Upper lobe of left lung (tissue), 6 donors: ENCODE measurements around the gene CHAD. TPM values are rescaled to one million over a fixed set of nuclear protein-coding genes. Genes with fewer than 3 reads are reported as not detected.

Source experiments
- ATAC-seq, 2 donors: fragments of 200-7000 bp; cut with Tn5 transposase; one replicate each; pipeline ENCODE4 v1.9.1; 2022; ENCODE audit warnings: mild to moderate bottlenecking in 2 of 2, moderate library complexity in 2 of 2; ENCODE audit not compliant: low FRiP score in 2 of 2
- DNase-seq, 2 donors: peaks; one replicate each; pipeline ENCODE4 v3.0.0-alpha.2; 2019 to 2020
- H3K27ac ChIP-seq, 4 donors: fragments of 200-600 bp; sonication (generic); one replicate each; pipeline ENCODE4 v1.5.1; 2016 to 2019
- H3K27me3 ChIP-seq, 4 donors: fragments of 200-600 bp; sonication (generic); one replicate each; pipeline ENCODE4 v1.5.1; 2017 to 2019
- H3K36me3 ChIP-seq, 4 donors: fragments of 200-600 bp; sonication (generic); one replicate each; pipeline ENCODE4 v1.5.1; 2016 to 2019
- H3K4me1 ChIP-seq, 4 donors: fragments of 200-600 bp; sonication (generic); one replicate each; pipeline ENCODE4 v1.5.1; 2018 to 2019
- H3K4me3 ChIP-seq, 4 donors: fragments of 200-600 bp; sonication (generic); one replicate each; pipeline ENCODE4 v1.5.1; 2017 to 2019; ENCODE audit warnings: mild to moderate bottlenecking in 2 of 4, moderate library complexity in 1 of 4
- H3K9me3 ChIP-seq, 4 donors: fragments of 200-600 bp; sonication (generic); one replicate each; pipeline ENCODE4 v1.5.1; 2018 to 2019
- CTCF ChIP-seq, 6 experiments: fragments of 450-650 bp in 4 of 6; fragments of 200-600 bp in 2 of 6; sonication (generic) in 2 of 6; IDR thresholded peaks; one replicate each; pipeline ENCODE4 v1.5.1; 2016 to 2019; ENCODE audit warnings: antibody characterized with exemption in 6 of 6
- EP300 ChIP-seq, 4 donors: sonication (generic); formaldehyde crosslinking; IDR thresholded peaks; one replicate each; pipeline ENCODE4 v1.5.1; 2017; ENCODE audit warnings: antibody characterized with exemption in 4 of 4, control low read depth in 2 of 4
- POLR2A ChIP-seq, 4 donors: fragments of 450-650 bp; IDR thresholded peaks; one replicate each; pipeline ENCODE4 v1.5.1; 2016 to 2017; ENCODE audit warnings: antibody characterized with exemption in 4 of 4, mild to moderate bottlenecking in 2 of 4
- POLR2AphosphoS5 ChIP-seq, 2 donors: sonication (generic); formaldehyde crosslinking; IDR thresholded peaks; one replicate each; pipeline ENCODE4 v1.5.1; 2017; ENCODE audit warnings: antibody characterized with exemption in 2 of 2
- WGBS, 2 donors: methylation state at CpG; one replicate each; pipeline ENCODE4 v1.1.5; 2017 to 2018; 5-methylcytosine and 5-hydroxymethylcytosine counted together
- total RNA-seq, 6 donors: library from RNA; depleted of rRNA in 4 of 6; stranded (reverse); fragments of >200 nt in 4 of 6; gene quantifications; one replicate each; pipeline versions ENCODE4 v1.1.0 to v1.2.1, GENCODE V29; 2016 to 2021
- donor health status: DM: no; HTN: no; CAD: no; lungs with moderate emphysema.
- donor health status: DM: no; HTN: yes; CAD: no; lungs with severe emphysema.

The CHAD gene
- total RNA-seq, 6 donors from 2014 or later, result 0.13 to 0.30 (median 0.21) TPM; not detected in 2

GRCh38 chr17:50426814-50427787 is 41.6 kb downstream of the CHAD start:
- ATAC-seq (peak; percentile 37 to 66), DNase-seq (peak in 1 of 2 donors; percentile 80)
- Histone ChIP-seq H3K4me3 (peak overlapping the region; percentile 26 to 86 (median 70)), H3K4me1 (peaks cover 25 to 68% (median 43%) of the 10 kb centered on the region in 4 donors), H3K9me3 (no peaks in the 10 kb centered on the region), H3K27ac (peak overlapping the region; percentile 60 to 90 (median 82)), H3K27me3 (no peaks in the 10 kb centered on the region), H3K36me3 (no peaks in the 10 kb centered on the region)
- no peak for TF ChIP-seq EP300 (IDR thresholded peaks at IDR 0.05)
- TF ChIP-seq POLR2AphosphoS5 (IDR thresholded peaks at IDR 0.05), result peak in 1 of 2 donors; percentile 4
- TF ChIP-seq CTCF (IDR thresholded peaks at IDR 0.05), result peak in 1 of 6 experiments; percentile 4
- peak in 2 of 4 donors; percentile 14 to 15 for TF ChIP-seq POLR2A (IDR thresholded peaks at IDR 0.05)
- 19% methylated on average over 4 of the region's 4 CpGs for WGBS, 2 donors

DNA sequence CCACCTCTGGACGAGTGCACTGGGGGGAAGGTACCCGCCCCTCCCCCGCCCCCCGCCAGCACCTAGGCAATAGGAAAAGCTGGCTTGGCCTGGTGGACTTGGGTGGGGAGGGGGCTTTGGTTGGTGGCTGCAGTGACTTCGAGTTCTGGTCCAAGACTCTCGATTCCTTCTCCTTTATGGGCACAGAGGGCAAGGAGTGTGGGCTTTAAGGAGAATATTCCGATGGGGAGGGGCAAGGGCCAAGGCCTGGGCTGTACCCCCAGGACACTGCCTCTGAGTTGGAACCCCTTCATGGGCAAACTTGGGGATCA is 42.3 kb downstream of the CHAD start:
- WGBS, 2 donors, result 0 to 6% methylated on average over 5 to 7 of the region's 7 CpGs

DNA sequence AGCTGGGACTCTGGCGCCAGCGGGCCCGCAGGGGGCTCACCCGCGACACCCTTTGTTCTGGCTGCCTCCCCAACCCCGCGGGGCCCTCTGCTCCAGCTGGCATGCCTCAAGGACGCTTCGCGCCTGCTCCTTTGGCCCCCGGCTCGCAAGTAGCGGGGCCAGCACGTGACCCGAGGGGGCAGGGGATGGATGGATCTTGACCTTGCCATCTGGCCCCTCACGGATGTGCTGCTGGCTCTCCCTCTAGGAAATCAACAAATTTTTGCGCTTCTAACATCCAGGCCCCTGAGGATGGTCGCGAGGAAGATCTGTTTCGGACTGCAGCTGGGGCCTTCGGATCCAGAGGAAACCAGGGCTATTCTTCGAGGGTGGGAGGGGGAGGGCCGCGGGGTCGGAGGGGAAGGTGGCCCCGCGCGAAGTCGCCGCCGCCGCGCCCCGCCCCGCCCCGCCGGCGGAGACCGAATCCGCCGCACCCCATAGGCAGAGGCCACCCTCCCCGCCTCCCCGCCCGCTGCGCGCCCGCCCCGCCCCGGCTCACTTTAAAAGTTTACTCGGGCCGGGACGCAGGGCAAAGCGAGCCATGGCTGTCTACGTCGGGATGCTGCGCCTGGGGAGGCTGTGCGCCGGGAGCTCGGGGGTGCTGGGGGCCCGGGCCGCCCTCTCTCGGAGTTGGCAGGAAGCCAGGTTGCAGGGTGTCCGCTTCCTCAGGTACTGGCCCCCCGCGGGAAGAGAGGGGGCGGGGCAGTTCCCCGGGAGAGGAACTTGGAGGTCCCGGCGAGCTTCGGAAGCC is 42.8 kb downstream of the CHAD start, which contains the start of gene ACSF2:
Gene ACSF2 (plus strand): TSS at position 537 of the 790 bp plus-strand sequence. CDS start 44 bp downstream, at position 581.
- WGBS, 2 donors, result 0 to 1% methylated on average over 7 to 45 of the region's 70 CpGs
- DNase-seq, result peak; percentile 83 to 95
- peak within 1 kb of the TSS; percentile 26 to 86 (median 70) for H3K4me3 ChIP-seq
- H3K27ac ChIP-seq, result peak within 1 kb of the TSS; percentile 60 to 90 (median 82)
- peaks cover 32 to 80% (median 47%) of the 10 kb centered on the region in 4 donors for H3K4me1 ChIP-seq
- TF ChIP-seq POLR2A (IDR thresholded peaks at IDR 0.05) (peak in 3 of 4 donors; percentile 58 to 81 (median 61)), POLR2AphosphoS5 (IDR thresholded peaks at IDR 0.05) (peak; percentile 27 to 77), EP300 (IDR thresholded peaks at IDR 0.05) (no peak)
- H3K36me3 ChIP-seq, result no peaks in the 10 kb centered on the region
- H3K27me3 ChIP-seq, result no peaks in the 10 kb centered on the region
- no peaks in the 10 kb centered on the region for H3K9me3 ChIP-seq
- peak; percentile 80 to 94 for ATAC-seq

More for the DNA sequence above, 42.3 kb downstream of the CHAD start:
- Histone ChIP-seq H3K27me3 (no peaks in the 10 kb centered on the region), H3K36me3 (no peaks in the 10 kb centered on the region), H3K4me1 (peaks cover 29 to 75% (median 43%) of the 10 kb centered on the region in 4 donors), H3K27ac (peak overlapping the region; percentile 60 to 90 (median 82)), H3K4me3 (peak overlapping the region; percentile 26 to 86 (median 70)), H3K9me3 (no peaks in the 10 kb centered on the region)
- ATAC-seq, result peak in 1 of 2 donors; percentile 35
- no peak for TF ChIP-seq POLR2A (IDR thresholded peaks at IDR 0.05)
- no peak for DNase-seq

DNA sequence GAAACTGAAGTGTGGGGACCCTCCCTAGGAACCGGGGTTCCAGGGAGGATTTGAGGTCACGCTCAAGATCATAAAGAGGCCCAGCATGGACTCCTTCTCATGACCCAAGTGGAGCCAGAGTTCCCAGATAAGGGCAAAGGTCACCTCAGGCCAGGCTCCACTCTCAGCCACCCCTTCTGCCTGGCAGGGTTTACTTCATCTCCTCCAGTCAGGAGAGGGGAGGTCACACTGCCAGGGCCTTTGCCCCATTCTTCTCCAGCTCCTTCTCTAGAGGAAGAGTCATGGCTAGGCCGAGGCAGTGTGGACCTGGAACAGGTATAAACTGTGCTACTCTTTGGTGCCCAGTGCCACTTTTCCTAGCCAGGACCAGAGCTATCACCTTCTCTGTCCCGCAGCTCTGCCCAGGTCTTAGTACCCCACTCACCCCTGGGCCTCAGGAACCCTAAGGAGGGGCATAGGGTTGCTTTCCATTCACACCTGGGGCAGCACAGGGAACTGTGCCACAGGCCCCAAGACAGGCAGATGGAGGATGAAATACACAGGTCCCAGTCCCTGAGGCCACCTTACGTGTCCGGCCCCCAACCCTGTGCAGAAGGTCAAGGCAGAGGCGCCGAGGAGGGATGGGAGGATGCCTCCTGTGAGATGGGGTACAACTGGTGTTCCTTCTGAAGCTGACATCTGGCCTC is 43.5 kb downstream of the CHAD start:
- H3K4me1 ChIP-seq, result peaks cover 33 to 87% (median 49%) of the 10 kb centered on the region in 4 donors
- 80 to 88% methylated on average over 3 to 8 of the region's 8 CpGs for WGBS, 2 donors
- no peak for TF ChIP-seq POLR2A (IDR thresholded peaks at IDR 0.05)
- no peak for TF ChIP-seq POLR2AphosphoS5 (IDR thresholded peaks at IDR 0.05)
- no peak for TF ChIP-seq EP300 (IDR thresholded peaks at IDR 0.05)
- DNase-seq (no peak), ATAC-seq (no peak)
- H3K27me3 ChIP-seq, result no peaks in the 10 kb centered on the region
- no peaks in the 10 kb centered on the region for H3K36me3 ChIP-seq
- peak overlapping the region in 3 of 4 donors; percentile 60 to 86 (median 81) for H3K4me3 ChIP-seq
- no peaks in the 10 kb centered on the region for H3K9me3 ChIP-seq
- H3K27ac ChIP-seq, result peak overlapping the region in 3 of 4 donors; percentile 60 to 90 (median 86)

GRCh38 chr17:50424246-50424995 is 44.3 kb downstream of the CHAD start:
- H3K4me3 ChIP-seq, result no peak overlapping the region
- 73 to 84% methylated on average over 8 to 9 of the region's 9 CpGs for WGBS, 2 donors
- ATAC-seq (no peak), DNase-seq (no peak)
- TF ChIP-seq EP300 (IDR thresholded peaks at IDR 0.05) (no peak), POLR2A (IDR thresholded peaks at IDR 0.05) (no peak), CTCF (IDR thresholded peaks at IDR 0.05) (no peak), POLR2AphosphoS5 (IDR thresholded peaks at IDR 0.05) (no peak)
- no peaks in the 10 kb centered on the region for H3K9me3 ChIP-seq
- no peaks in the 10 kb centered on the region for H3K36me3 ChIP-seq
- H3K27me3 ChIP-seq, result no peaks in the 10 kb centered on the region
- peaks cover 33 to 81% (median 49%) of the 10 kb centered on the region in 4 donors for H3K4me1 ChIP-seq
- H3K27ac ChIP-seq, result peak overlapping the region; percentile 32 to 90 (median 73)
